AG09309 (cell line): ENCODE results near the gene ATF4.
A peak's percentile ranks its signal among the peaks of the same experiment; 100 is the strongest.

Source experiments
- DNase-seq: peaks from one replicate; pipeline ENCODE4 v3.0.0-alpha.2; 2010; ENCODE audit warnings: low read depth
- H3K4me3 ChIP-seq: 2 replicates; pipeline ENCODE4 v1.5.1; 2011; ENCODE audit warnings: mild to moderate bottlenecking, low read depth, low read length, moderate library complexity; ENCODE audit not compliant: control insufficient read depth
- CTCF ChIP-seq: IDR thresholded peaks from 2 replicates; pipeline ENCODE4 v1.5.1; 2011; ENCODE audit warnings: mild to moderate bottlenecking, low read depth, low read length, inconsistent platforms; ENCODE audit not compliant: insufficient read depth, control insufficient read depth; ENCODE audit errors: missing control alignments

ATF4 gene

DNA sequence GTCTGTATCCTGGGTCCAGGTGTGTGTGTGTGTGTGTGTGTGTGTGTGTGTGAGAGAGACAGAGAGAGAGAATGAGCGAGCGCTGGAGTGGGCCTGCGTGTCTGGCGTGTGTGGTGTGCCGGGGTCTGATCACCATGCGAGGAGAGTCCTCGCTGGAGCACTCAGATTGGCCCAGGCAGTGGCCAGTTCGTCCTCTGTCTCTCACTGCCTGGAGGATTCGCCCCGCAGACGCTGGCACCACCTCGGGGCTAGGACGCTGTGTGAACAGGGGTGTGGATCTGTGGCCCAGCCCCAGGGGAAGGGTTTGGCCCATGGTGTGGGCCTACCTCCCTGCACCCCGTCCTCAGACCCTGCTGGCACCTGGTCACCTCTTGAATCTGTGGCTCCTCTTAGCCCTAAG lies 38.6 kb downstream of the ATF4 start:
- no peak for TF ChIP-seq CTCF
- DNase-seq, result no peak

DNA sequence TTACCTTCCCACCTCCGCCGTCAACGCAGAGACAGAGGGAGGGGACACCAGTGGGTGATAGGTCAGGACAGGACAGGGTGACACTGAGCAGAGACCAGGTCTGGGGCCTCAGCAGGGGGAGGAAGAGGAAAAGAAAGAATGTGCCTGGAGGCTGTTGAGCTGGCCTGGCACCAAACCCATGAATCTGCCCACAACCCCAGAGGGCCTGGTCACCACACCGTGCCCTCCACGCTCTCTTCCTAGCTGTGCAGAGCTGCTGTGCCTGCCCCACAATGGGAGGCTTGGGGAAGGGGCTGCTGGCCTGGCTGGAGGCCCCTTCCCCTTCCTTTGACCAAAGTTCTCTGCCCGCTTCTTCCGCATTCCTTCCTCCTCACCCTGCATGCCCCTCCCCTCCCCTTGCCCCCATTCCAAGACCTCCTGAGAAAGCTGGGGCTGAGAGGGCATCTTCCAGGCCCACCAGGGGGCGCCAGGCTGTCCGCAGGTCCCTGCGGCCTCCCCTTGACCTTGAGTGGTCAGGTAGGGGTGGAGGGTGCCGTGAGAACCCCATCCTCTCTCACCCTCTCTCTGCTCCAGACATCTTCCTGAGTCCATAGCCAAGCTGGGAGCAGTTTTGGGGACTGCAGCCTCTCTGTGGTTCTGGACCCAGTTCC lies 39.2 kb downstream of the ATF4 start:
- peak; percentile 44 for TF ChIP-seq CTCF
- no peak overlapping the region for H3K4me3 ChIP-seq
- no peak for DNase-seq

More for the DNA sequence above, 38.6 kb downstream of the ATF4 start:
- H3K4me3 ChIP-seq, result no peak overlapping the region

DNA sequence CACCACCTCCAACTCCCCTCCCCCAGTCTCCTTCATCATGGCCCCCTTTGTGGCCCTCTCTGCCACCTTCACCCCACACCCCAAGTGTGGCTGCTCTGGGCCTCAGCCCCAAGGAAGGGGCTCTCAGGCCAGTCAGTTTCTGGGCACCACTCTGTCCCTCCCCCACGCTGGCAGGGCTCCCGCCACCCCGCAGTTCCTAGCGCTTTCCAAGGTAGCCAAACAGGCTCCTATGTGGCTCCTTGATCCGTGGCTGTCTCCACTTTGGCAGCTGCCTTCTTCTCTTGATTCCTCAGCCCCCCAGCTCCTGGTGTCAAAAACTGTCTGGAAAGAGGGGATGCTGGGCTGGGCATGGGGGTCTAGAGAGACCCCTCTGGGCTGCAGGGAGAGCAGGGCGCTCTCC lies 39.8 kb downstream of the ATF4 start:
- no peak overlapping the region for H3K4me3 ChIP-seq
- no peak for TF ChIP-seq CTCF
- DNase-seq, result no peak

- no peak overlapping the region for H3K4me3 ChIP-seq
- DNase-seq, result no peak
- no peak for TF ChIP-seq CTCF
Measured at GRCh38 chr22:39562839-39563489, 42.6 kb downstream of the ATF4 start.

DNA sequence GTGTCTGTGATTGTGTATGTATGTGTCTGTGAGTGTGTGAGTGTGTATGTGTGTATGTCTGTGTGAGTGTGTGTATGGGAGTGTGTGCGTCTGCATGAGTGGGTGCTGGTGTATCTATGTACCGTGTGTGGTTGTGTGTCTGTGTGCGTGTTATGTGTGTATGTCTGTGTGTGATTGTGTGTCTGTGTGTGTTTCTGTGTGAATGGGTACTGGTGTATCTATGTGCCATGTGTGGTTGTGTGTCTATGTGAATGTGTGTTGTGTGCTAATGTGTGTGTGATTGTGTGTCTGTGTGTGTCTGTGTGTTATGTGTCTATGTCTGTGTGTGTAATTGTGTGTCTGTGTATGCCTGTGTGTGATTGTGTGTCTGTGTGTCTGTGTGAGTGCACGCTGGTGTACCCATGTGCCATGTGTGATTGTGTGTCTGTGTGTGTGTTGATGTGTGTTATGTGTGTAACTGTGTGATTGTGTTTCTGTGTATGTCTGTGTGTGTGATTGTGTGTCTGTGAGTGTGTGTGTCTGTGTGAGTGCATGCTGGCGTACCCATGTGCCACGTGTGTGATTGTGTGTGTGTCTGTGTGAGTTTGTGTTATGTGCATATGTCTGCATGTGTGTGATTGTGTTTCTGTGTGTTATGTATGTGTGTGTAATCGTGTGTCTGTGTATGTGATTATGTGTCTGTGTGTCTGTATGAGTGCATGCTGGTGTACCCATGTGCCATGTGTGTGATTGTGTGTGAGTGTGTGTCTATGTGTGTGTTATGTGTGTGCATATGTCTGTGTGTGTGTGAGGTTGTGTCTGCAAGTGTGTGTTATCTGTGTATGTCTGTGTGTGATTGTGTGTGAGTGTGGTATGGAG lies 43.4 kb downstream of the ATF4 start:
- no peak for TF ChIP-seq CTCF
- H3K4me3 ChIP-seq, result no peak overlapping the region
- no peak for DNase-seq

GRCh38 chr22:39565414-39565944 lies 45.1 kb downstream of the ATF4 start:
- H3K4me3 ChIP-seq, result no peak overlapping the region
- no peak for DNase-seq
- no peak for TF ChIP-seq CTCF
